Activated CD4-positive, alpha-beta T cell treated with anti-CD3 and anti-CD28 coated beads, Interleukin-2, amount 50 U/mL, for 4 hours (primary cell): ENCODE measurements around the gene RUNDC1.
"Not testable (repeated sequence)": the region's sequence is repeated elsewhere in the genome, so short reads cannot be mapped to it uniquely, and the experiment has no call there.

Experiments used
- DNase-seq, 2 experiments: peaks; one replicate each; pipeline ENCODE4 v3.0.0-alpha.2; 2020

The RUNDC1 gene

GRCh38 chr17:42992872-42993271, 12.5 kb downstream of the RUNDC1 start:
- DNase-seq: no peak

GRCh38 chr17:42993913-42994312, 13.5 kb downstream of the RUNDC1 start:
- DNase-seq: not testable (repeated sequence)

DNA sequence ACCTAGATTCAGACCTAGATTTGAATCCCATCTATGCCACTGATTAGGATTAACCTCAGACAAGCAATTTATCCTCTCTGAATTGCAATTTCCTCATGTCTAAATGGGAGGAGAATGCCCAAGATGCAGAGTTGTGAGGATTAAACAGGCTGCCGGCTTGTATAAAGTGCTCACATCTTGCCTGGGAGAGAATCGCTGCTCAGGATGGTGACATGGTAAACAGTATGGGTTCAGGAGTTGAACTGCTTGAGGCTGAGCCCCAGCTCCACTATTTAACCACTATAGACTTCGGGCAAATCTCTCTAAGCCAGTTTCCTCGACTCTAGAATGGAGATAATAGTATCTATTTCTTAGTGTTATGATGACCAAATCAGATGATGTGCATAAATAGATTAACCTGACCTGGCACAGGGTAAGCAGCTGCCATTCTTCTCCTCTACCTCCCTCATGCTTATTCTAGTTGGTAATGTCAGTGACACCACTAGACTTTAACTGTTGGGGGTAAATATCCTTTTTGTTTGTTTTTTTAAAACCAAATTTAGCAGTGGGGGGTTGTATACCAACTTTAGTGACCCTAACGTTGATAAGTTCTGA, 17.1 kb downstream of the RUNDC1 start:
- DNase-seq: no peak

DNA sequence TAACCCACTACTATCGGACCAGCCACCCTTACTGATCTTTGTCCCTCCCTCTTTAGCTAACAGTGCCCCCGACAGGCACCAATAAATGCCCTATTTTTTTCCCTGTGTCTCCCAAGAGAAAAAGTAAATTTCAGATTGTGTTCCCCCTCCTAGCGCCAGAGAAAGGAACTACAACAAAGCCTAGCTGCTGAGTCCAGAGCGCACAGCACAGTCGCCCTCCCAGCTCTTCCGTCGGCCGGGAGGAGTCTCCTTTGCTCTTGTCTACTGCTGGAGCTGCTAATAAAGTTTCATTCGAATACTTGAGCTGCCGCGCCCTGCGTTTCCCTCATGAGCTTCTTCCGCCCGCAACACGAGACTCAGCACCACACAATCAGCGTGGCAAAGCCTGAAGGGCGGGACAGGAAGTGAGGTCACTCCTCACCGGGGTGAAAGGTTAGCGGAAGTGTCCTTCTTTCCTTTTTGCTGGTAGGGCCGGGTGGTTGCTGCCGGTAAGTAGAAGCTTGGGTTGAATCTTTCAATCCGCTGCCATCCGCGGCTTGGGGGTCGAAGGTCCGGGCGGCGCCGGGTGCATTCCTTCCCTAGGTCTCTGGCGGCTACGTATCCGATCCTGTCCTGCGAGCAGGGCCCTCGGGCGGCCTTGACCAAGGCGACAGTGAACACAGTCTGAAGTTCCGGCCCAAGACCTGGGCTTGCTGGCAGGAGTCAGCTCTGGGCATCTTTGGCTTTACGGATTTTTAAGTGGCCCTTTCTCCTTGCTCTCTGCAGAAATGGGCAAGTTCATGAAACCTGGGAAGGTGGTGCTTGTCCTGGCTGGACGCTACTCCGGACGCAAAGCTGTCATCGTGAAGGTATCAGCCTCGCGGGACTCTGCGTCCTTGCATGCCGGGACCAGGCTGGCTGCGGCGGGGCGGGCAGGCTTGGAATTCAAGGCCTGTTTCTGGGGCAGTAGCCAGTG, 17.9 kb downstream of the RUNDC1 start, which contains the start of gene RPL27:
TSS of gene RPL27 (plus strand) at position 436 of the 955 bp plus-strand sequence. CDS start at position 768, 332 bp downstream.
- peak; percentile 97 to 98 for DNase-seq

- no peak for DNase-seq
Observed at GRCh38 chr17:42999003-42999525, 18.7 kb downstream of the RUNDC1 start.

GRCh38 chr17:43000894-43001293, 20.5 kb downstream of the RUNDC1 start:
- DNase-seq: not testable (repeated sequence)

- DNase-seq: no peak
Observed at GRCh38 chr17:43003542-43004172, 23.3 kb downstream of the RUNDC1 start.

- peak; percentile 84 to 85 for DNase-seq
Observed at GRCh38 chr17:43006639-43007551, 26.5 kb downstream of the RUNDC1 start, which contains the start of gene IFI35. Gene IFI35 (plus strand): TSS chr17:43006784. CDS start chr17:43006948, 164 bp downstream.

DNA sequence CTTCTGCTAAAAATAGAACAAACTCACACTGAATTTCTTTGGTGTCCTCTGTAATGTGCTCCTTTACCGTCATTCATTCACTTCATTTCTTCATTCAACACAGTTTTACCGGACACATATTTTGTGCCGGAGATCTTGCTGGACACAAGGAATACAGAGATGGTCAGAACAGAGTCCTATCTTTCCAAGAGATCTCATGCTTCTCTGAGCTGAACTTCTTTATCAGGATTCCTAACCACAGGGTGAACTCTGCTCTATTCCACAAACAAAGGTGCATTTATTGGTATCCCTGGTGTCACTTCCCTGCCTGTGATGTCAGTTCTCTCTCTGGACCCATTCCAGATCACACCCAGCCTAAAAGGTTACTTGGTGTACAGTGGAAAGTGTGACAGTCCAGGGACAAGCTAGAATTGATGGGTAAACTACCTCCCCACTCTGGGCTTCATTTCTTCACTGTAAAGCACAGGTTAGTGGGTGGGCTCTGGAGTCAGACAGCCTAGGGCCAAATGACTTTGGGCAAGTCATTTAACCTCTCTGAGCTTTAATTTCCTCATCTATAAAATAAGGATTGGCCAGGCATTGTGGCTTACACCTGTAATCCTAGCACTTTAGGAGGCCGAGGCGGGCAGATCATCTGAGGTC, 30.4 kb downstream of the RUNDC1 start:
- DNase-seq: no peak

- no peak for DNase-seq
Observed at GRCh38 chr17:43011728-43012472, 31.5 kb downstream of the RUNDC1 start.

- no peak for DNase-seq
Observed at GRCh38 chr17:43013296-43013695, 32.9 kb downstream of the RUNDC1 start.

- DNase-seq: no peak
Observed at GRCh38 chr17:43014020-43014648, 33.8 kb downstream of the RUNDC1 start.

DNA sequence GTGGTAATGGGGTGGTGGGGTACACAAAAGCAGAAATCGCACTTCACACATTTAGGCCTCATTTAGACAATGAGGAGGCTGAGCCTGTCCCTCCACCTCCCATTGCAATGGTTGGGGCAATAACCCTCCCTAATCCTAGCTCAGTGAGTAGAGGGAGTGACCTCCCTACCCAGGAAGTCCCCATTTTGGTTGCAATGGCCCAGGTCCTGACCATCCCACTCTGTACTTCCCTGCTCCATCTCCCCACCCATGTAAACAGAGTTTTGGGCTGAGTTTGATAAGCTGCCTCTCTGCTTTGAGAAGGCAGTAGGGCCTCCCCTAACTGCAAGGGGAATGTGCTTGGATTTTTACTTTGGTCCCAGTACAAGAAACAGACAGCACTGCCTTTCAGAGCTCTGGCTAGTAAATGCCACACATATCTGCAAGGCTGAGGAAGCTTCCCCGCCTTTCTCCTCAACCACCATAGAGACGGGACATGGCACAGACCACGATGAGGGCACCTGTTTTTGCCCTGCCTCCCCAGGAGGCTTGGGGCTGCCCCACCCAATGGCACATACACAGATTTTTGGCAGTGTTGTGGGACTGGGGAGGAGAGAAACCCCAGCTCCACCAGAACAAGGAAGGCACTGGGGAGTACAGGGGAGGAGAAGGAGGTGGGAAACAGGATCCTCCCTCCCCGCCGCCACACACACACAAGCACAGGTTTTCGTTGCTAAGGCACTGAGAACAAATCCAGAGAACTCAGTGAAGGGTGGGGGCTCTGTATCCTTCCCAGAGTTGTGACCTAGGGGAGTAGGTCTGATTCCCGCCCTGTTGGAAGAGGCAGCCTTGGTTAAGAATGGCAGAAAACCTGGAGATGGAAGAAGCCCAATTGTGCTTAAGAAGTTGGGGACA, 34.5 kb downstream of the RUNDC1 start:
- DNase-seq: no peak

GRCh38 chr17:43015579-43015978, 35.2 kb downstream of the RUNDC1 start:
- no peak for DNase-seq

DNA sequence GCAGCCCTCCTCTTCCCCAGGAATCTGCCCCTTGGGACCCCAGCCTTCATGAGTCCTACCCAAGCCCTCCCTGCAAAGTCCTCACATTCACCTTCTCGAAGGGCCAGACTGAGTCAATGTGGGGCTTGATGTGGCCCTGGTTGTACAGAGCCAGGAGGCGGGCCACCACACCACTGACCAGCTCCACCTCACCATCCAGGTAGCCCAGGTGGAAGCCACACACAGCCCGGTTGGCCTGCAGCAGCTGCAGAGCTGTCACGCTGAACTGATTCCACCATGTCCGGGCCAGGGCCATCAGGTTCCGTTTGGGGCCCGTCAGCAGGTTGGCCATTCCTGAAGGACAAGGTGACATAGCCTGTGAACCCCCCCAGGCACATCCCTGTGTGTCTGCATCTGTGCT, 35.9 kb downstream of the RUNDC1 start:
- no peak for DNase-seq

GRCh38 chr17:43018008-43018853, 37.9 kb downstream of the RUNDC1 start:
- DNase-seq: no peak

GRCh38 chr17:43018932-43019331, 38.6 kb downstream of the RUNDC1 start:
- no peak for DNase-seq

- DNase-seq: no peak
Observed at GRCh38 chr17:43019418-43019817, 39.1 kb downstream of the RUNDC1 start.
